Measurements from ENCODE around the gene LYPD6B. TPM values are rescaled to one million over a fixed set of nuclear protein-coding genes. Genes with fewer than 3 reads are reported as not detected.

Gene LYPD6B
- total RNA-seq, 2 donors from 2014 or later, result 12.6 to 14.5 TPM

DNA sequence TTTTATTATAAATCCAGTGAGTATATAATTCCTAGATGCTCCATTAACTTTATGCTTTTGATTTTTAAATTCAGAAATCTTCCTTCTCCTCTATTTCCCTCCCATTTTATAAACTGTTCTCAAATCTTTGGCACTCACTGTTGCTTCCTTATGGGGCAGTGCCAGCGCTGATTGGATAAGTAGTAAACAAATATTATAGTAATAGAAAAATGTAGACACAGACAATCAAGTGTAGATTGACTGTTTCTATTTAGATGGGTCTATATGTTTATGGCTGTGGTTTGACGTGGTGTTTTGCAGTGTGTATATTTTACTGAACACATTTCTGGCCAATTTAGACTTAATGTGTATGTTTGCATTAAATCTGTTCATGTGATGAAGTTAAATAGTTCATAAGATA lies 36.6 kb downstream of the LYPD6B start:
- H3K27me3 Mint-ChIP-seq (ENCODE audit: insufficient read depth), result peaks cover 16% of the 10 kb centered on the region
- H3K36me3 Mint-ChIP-seq (ENCODE audit: low read depth), result no peaks in the 10 kb centered on the region
- H3K36me3 ChIP-seq (ENCODE audit: control insufficient read depth, insufficient read depth, low read length), result no peaks in the 10 kb centered on the region
- H3K9ac ChIP-seq (ENCODE audit: extremely low read depth, low read length, poor library complexity, severe bottlenecking), result no peak overlapping the region
- H3K9me3 Mint-ChIP-seq, result no peaks in the 10 kb centered on the region
- no peak overlapping the region for H3K27ac Mint-ChIP-seq
- no peak overlapping the region for H3K4me3 ChIP-seq (ENCODE audit: low read length)
- no peak overlapping the region for H3K4me3 Mint-ChIP-seq
- peaks cover 18% of the 10 kb centered on the region for H3K4me1 ChIP-seq (ENCODE audit: control insufficient read depth, insufficient read depth, low read length)
- peaks cover 15% of the 10 kb centered on the region for H3K27me3 ChIP-seq (ENCODE audit: control insufficient read depth, insufficient read depth, low read length, poor library complexity, severe bottlenecking)
- H3K27ac ChIP-seq (ENCODE audit: low read depth, low read length), result no peak overlapping the region
- DNase-seq, result no peak
- H3K4me1 Mint-ChIP-seq, result peaks cover 63% of the 10 kb centered on the region
- WGBS, 2 experiments (ENCODE audit: insufficient coverage in 1 of 2, insufficient read length in 1 of 2), result 98 to 100% methylated on average over 1 to 2 of the region's 2 CpGs
- TF ChIP-seq, protein P1, sequence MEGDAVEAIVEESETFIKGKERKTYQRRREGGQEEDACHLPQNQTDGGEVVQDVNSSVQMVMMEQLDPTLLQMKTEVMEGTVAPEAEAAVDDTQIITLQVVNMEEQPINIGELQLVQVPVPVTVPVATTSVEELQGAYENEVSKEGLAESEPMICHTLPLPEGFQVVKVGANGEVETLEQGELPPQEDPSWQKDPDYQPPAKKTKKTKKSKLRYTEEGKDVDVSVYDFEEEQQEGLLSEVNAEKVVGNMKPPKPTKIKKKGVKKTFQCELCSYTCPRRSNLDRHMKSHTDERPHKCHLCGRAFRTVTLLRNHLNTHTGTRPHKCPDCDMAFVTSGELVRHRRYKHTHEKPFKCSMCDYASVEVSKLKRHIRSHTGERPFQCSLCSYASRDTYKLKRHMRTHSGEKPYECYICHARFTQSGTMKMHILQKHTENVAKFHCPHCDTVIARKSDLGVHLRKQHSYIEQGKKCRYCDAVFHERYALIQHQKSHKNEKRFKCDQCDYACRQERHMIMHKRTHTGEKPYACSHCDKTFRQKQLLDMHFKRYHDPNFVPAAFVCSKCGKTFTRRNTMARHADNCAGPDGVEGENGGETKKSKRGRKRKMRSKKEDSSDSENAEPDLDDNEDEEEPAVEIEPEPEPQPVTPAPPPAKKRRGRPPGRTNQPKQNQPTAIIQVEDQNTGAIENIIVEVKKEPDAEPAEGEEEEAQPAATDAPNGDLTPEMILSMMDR (conservative IDR thresholded peaks at IDR 0.05), result no peak
- H3K9me3 ChIP-seq (ENCODE audit: control insufficient read depth, low read length), result no peaks in the 10 kb centered on the region

DNA sequence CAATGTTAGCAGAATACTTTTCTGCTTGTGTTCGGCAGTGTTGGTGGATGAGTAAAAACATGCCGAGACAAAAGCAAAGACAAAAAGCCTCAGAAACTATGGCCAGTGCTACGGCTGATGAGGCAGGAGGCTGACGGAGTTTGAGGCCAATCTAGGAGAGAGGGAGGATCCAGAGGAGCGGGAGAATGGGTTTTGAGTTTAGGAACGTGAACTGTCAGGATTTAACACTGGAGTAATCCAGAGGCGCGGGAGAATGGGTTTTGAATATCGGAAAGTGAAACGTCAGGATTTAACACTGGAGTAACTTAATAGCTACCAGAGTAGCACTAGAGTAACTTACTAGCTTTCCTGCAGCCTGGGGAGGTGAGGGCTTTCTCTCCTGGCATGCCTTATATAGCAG lies 37.4 kb downstream of the LYPD6B start:
- Histone ChIP-seq H3K9me3 (ENCODE audit: control insufficient read depth, low read length) (no peaks in the 10 kb centered on the region), H3K27me3 (ENCODE audit: control insufficient read depth, insufficient read depth, low read length, poor library complexity, severe bottlenecking) (peaks cover 15% of the 10 kb centered on the region), H3K36me3 (ENCODE audit: control insufficient read depth, insufficient read depth, low read length) (no peaks in the 10 kb centered on the region), H3K27ac (ENCODE audit: low read depth, low read length) (no peak overlapping the region), H3K4me3 (ENCODE audit: low read length) (no peak overlapping the region), H3K9ac (ENCODE audit: extremely low read depth, low read length, poor library complexity, severe bottlenecking) (no peak overlapping the region), H3K4me1 (ENCODE audit: control insufficient read depth, insufficient read depth, low read length) (peaks cover 18% of the 10 kb centered on the region)
- H3K27ac Mint-ChIP-seq, result no peak overlapping the region
- H3K36me3 Mint-ChIP-seq (ENCODE audit: low read depth), result no peaks in the 10 kb centered on the region
- H3K27me3 Mint-ChIP-seq (ENCODE audit: insufficient read depth), result peaks cover 16% of the 10 kb centered on the region
- peaks cover 61% of the 10 kb centered on the region for H3K4me1 Mint-ChIP-seq
- WGBS, 2 experiments (ENCODE audit: insufficient coverage in 1 of 2, insufficient read length in 1 of 2), result 63 to 77% methylated on average over 9 to 10 of the region's 10 CpGs
- TF ChIP-seq, protein P1 (conservative IDR thresholded peaks at IDR 0.05), result no peak
- no peaks in the 10 kb centered on the region for H3K9me3 Mint-ChIP-seq
- H3K4me3 Mint-ChIP-seq, result no peak overlapping the region
- DNase-seq, result no peak

DNA sequence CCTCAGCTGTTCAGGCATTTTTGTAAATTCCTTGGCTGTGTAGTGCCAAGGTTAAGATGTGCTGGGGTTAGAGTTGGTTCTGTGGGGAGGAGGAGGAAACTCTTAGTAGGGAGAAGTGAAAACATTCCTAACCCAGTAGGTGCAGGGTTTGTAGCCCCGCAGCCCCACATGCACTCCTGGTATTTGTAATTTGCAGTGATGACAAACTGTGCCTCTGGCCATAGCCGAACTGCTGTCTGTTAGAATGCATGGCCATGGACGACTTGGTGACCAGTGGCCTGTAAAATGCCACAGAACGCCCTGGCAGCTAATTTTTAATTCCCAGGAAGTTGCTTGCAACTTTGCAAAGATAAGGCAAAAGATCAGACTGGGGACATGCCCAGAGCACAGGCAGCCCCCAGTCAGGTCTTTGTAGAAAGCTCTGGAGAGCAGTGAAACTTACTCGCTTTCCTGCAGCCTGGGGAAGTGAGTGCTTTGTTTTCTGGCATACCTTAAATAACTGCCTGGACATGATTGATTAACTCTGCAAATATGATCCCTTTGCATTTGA lies 38.4 kb downstream of the LYPD6B start:
- Histone ChIP-seq H3K9me3 (ENCODE audit: control insufficient read depth, low read length) (no peaks in the 10 kb centered on the region), H3K4me1 (ENCODE audit: control insufficient read depth, insufficient read depth, low read length) (peaks cover 18% of the 10 kb centered on the region), H3K27ac (ENCODE audit: low read depth, low read length) (peak overlapping the region; percentile 50), H3K4me3 (ENCODE audit: low read length) (peak overlapping the region; percentile 43), H3K9ac (ENCODE audit: extremely low read depth, low read length, poor library complexity, severe bottlenecking) (peak overlapping the region; percentile 24), H3K36me3 (ENCODE audit: control insufficient read depth, insufficient read depth, low read length) (no peaks in the 10 kb centered on the region), H3K27me3 (ENCODE audit: control insufficient read depth, insufficient read depth, low read length, poor library complexity, severe bottlenecking) (peaks cover 15% of the 10 kb centered on the region)
- Mint-ChIP-seq H3K4me1 (peaks cover 58% of the 10 kb centered on the region), H3K36me3 (ENCODE audit: low read depth) (no peaks in the 10 kb centered on the region), H3K4me3 (no peak overlapping the region), H3K27ac (peak overlapping the region; percentile 83), H3K27me3 (ENCODE audit: insufficient read depth) (peaks cover 16% of the 10 kb centered on the region), H3K9me3 (no peaks in the 10 kb centered on the region)
- WGBS, 2 experiments (ENCODE audit: insufficient coverage in 1 of 2, insufficient read length in 1 of 2), result 16 to 33% methylated on average over 5 of the region's 5 CpGs
- TF ChIP-seq, protein P1 (conservative IDR thresholded peaks at IDR 0.05), result no peak
- peak; percentile 72 for DNase-seq
